Measurements from ENCODE around the gene RHEBL1. TPM values are rescaled to one million over a fixed set of nuclear protein-coding genes. Genes with fewer than 3 reads are reported as not detected.

Gene RHEBL1
- total RNA-seq, 1 experiment from 2014 or later = 5.1 TPM

DNA sequence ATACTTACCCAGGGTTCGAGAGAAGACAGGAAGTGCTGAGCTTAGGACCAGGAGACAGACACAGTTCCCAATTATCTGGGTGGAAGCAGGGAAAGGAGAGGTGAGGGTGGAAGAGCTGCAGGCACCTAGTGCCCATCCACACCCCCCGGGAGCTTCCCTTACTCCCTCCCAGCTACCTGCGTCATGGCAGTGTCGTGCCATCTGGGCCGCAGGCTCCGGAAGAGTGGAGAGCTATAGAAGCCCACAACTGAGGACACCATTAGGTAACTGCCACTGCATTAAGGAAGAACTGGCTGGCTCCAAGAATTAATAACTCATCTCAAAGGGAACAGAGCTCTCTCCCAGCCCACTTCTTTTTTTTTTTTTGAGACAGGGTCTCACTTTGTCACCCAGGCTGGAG is 30.6 kb upstream of the RHEBL1 start:
- H3K9ac ChIP-seq (ENCODE audit: low read length) = no peak overlapping the region
- H3K9me2 ChIP-seq (replicated peaks; ENCODE audit: insufficient read depth, low read length) = no peaks in the 10 kb centered on the region
- H3K9me3 ChIP-seq (ENCODE audit: low read length) = no peaks in the 10 kb centered on the region
- no peaks in the 10 kb centered on the region for H3K27me3 ChIP-seq (ENCODE audit: low read length)
- H2AFZ ChIP-seq (ENCODE audit: low read length) = no peak overlapping the region
- H3K36me3 ChIP-seq (ENCODE audit: insufficient read depth, low read length) = no peaks in the 10 kb centered on the region
- H3K4me3 ChIP-seq (ENCODE audit: low read length) = no peak overlapping the region
- peaks cover 8% of the 10 kb centered on the region for H3K4me1 ChIP-seq (ENCODE audit: low read length)
- no peaks in the 10 kb centered on the region for H4K20me1 ChIP-seq (ENCODE audit: insufficient read depth, low read depth, low read length)
- no peaks in the 10 kb centered on the region for H3K79me2 ChIP-seq (ENCODE audit: low read length)
- no peak for DNase-seq
- no peak overlapping the region for H3K4me2 ChIP-seq (ENCODE audit: low read depth, low read length, poor library complexity, severe bottlenecking)
- no peak overlapping the region for H3K27ac ChIP-seq (ENCODE audit: low read length)

DNA sequence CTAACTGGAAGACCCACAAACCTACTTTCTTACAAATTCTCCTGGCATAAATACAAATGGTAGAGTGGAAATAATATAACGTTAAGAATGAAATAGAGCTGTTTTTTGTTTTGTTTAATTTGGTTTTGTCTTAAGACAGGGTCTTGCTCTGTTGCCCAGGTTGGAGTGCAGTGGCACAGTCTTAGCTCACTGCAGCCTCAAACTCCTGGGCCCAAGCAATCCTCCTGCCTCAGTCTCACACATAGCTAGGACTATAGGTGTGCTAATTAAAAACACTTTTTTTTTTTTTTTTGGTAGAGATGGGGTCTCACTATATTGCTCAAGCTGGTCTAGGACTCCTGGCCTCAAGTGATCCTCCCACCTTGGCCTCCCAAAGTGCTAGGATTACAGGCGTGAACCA is 28.9 kb upstream of the RHEBL1 start:
- Histone ChIP-seq H3K9ac (ENCODE audit: low read length) (no peak overlapping the region), H3K27ac (ENCODE audit: low read length) (no peak overlapping the region), H2AFZ (ENCODE audit: low read length) (no peak overlapping the region), H3K36me3 (ENCODE audit: insufficient read depth, low read length) (no peaks in the 10 kb centered on the region), H3K4me2 (ENCODE audit: low read depth, low read length, poor library complexity, severe bottlenecking) (no peak overlapping the region), H3K4me1 (ENCODE audit: low read length) (peaks cover 8% of the 10 kb centered on the region), H3K27me3 (ENCODE audit: low read length) (no peaks in the 10 kb centered on the region), H3K79me2 (ENCODE audit: low read length) (no peaks in the 10 kb centered on the region), H4K20me1 (ENCODE audit: insufficient read depth, low read depth, low read length) (no peaks in the 10 kb centered on the region), H3K4me3 (ENCODE audit: low read length) (no peak overlapping the region), H3K9me3 (ENCODE audit: low read length) (no peaks in the 10 kb centered on the region), H3K9me2 (replicated peaks; ENCODE audit: insufficient read depth, low read length) (no peaks in the 10 kb centered on the region)
- DNase-seq = no peak

DNA sequence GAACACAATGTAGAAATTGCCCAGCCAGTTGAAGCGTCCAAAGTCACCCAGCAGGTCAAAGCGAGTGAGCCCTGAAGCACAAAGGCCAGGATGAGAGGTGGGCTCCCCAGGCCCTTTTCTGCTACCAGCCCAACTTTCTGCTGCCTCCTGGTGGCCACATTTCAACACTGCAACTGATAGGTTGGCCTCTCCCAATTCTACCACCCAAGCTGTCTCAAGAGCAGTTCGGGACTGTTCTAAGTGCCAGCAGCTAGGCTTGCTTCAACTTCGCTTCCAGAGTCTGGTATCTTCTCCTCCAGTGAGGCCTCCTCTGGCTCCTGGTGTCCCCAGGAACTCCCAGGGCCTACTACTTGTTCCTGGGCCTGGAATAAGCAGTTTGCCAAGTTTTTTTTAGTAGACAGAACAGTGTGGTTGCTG is 28.3 kb upstream of the RHEBL1 start:
- peaks cover 9% of the 10 kb centered on the region for H3K4me1 ChIP-seq (ENCODE audit: low read length)
- H3K4me2 ChIP-seq (ENCODE audit: low read depth, low read length, poor library complexity, severe bottlenecking) = no peak overlapping the region
- H3K4me3 ChIP-seq (ENCODE audit: low read length) = no peak overlapping the region
- DNase-seq = peak; percentile 88
- no peaks in the 10 kb centered on the region for H3K9me3 ChIP-seq (ENCODE audit: low read length)
- H3K79me2 ChIP-seq (ENCODE audit: low read length) = no peaks in the 10 kb centered on the region
- H2AFZ ChIP-seq (ENCODE audit: low read length) = no peak overlapping the region
- no peaks in the 10 kb centered on the region for H3K36me3 ChIP-seq (ENCODE audit: insufficient read depth, low read length)
- no peak overlapping the region for H3K27ac ChIP-seq (ENCODE audit: low read length)
- H3K27me3 ChIP-seq (ENCODE audit: low read length) = no peaks in the 10 kb centered on the region
- no peaks in the 10 kb centered on the region for H3K9me2 ChIP-seq (replicated peaks; ENCODE audit: insufficient read depth, low read length)
- no peak overlapping the region for H3K9ac ChIP-seq (ENCODE audit: low read length)
- H4K20me1 ChIP-seq (ENCODE audit: insufficient read depth, low read depth, low read length) = no peaks in the 10 kb centered on the region

DNA sequence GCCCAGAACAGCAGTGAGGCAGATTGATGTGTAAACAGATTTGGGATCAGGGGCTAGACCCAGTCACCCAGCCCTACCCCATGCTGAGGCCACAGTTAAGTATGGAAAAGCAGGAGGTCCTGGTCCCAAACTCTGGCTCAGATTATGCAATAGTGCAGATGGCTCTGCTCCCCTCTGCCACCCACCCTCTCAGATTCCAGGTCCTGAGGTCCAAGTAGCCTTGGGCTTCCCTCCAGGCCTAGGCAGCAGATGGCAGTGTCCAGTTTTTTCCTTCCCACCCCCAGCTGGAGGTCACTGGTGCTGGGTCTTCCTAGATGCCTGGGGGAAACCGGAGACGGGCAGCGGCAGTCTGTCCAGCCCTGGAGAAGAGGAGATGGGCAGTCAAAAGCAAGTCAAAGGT is 27.6 kb upstream of the RHEBL1 start:
- Histone ChIP-seq H4K20me1 (ENCODE audit: insufficient read depth, low read depth, low read length) (no peaks in the 10 kb centered on the region), H3K27ac (ENCODE audit: low read length) (no peak overlapping the region), H3K4me2 (ENCODE audit: low read depth, low read length, poor library complexity, severe bottlenecking) (no peak overlapping the region), H3K9me3 (ENCODE audit: low read length) (no peaks in the 10 kb centered on the region), H3K27me3 (ENCODE audit: low read length) (no peaks in the 10 kb centered on the region), H3K4me1 (ENCODE audit: low read length) (peaks cover 9% of the 10 kb centered on the region), H2AFZ (ENCODE audit: low read length) (no peak overlapping the region), H3K4me3 (ENCODE audit: low read length) (no peak overlapping the region), H3K9ac (ENCODE audit: low read length) (no peak overlapping the region), H3K79me2 (ENCODE audit: low read length) (no peaks in the 10 kb centered on the region), H3K9me2 (replicated peaks; ENCODE audit: insufficient read depth, low read length) (no peaks in the 10 kb centered on the region), H3K36me3 (ENCODE audit: insufficient read depth, low read length) (no peaks in the 10 kb centered on the region)
- no peak for DNase-seq

DNA sequence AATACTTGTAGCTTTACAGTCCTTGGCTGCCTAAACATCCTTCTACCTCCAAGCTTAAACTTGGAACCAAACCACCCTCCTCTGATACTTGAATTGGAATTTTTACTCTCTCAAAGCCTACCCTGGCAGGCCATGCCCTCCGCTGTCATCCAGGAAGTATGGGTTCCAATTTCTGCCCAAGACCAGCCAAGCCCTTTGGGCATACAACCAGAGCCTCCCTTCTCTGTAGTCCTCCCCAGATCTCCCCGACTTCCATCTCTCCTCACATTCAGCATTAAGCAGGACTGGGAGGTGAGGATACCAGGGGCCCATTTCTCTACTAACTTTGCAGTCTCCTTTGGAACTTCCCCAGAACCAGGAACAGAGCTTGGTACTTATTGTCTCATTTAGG is 25.2 kb upstream of the RHEBL1 start:
- no peak overlapping the region for H2AFZ ChIP-seq (ENCODE audit: low read length)

DNA sequence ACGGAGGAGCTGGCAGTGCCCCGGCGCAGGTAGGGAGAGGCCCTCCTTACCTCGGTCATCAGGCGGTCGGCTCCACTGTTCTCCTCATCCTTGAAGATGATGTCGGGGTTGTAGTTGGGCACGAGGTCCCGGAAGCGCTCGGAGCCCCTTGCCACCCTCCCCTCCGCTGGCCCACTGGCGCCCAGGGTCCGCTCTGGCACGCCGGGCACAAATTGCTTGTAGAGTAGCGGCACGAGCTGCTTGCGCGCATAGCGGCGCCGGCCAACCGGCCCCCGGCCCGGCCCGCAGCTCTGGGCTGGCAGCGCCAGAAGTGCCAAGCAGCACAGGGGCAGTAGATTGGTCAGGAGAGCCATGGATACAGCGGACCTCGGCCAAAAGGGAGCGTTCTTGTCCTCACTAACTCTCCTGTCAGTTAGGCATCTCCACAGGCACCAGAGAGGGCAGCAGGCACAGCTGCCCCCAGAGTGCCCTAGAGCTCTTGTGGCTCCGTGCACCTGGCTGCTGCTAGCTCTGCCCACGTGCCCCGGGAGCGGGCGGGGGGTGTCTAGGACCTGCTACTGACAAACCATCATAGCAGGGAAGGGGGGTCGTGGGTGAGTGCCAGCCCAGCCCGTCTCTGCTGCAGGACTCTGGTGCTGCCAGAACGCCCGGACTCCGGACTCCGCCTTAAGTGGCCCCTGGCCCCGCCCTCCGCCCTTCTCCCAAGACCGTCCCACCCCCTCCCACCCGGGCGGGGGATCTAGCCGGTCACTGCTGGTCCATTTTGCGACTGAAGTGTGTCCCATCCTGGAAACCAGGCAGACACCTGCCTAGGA is 24.6 kb upstream of the RHEBL1 start, which contains the start of gene DHH:
TSS of gene DHH (minus strand) at position 642 of the 815 bp plus-strand sequence. CDS start at position 353, 289 bp downstream.
- Histone ChIP-seq H3K9ac (ENCODE audit: low read length) (peak within 1 kb of the TSS; percentile 29; the same call in 1 of the 2 replicates), H3K36me3 (ENCODE audit: insufficient read depth, low read length) (no peaks in the 10 kb centered on the region), H4K20me1 (ENCODE audit: insufficient read depth, low read depth, low read length) (no peaks in the 10 kb centered on the region), H3K4me2 (ENCODE audit: low read depth, low read length, poor library complexity, severe bottlenecking) (peak within 1 kb of the TSS; percentile 49), H3K4me3 (ENCODE audit: low read length) (peak within 1 kb of the TSS; percentile 49; the same call in 1 of the 2 replicates), H3K27me3 (ENCODE audit: low read length) (no peaks in the 10 kb centered on the region), H3K79me2 (ENCODE audit: low read length) (no peaks in the 10 kb centered on the region), H3K9me2 (replicated peaks; ENCODE audit: insufficient read depth, low read length) (no peaks in the 10 kb centered on the region), H3K4me1 (ENCODE audit: low read length) (peaks cover 17% of the 10 kb centered on the region), H3K9me3 (ENCODE audit: low read length) (no peaks in the 10 kb centered on the region), H2AFZ (ENCODE audit: low read length) (no peak within 1 kb of the TSS), H3K27ac (ENCODE audit: low read length) (no peak within 1 kb of the TSS)
- no peak for DNase-seq

More for the DNA sequence above, 25.2 kb upstream of the RHEBL1 start:
- no peaks in the 10 kb centered on the region for H3K27me3 ChIP-seq (ENCODE audit: low read length)
- no peak overlapping the region for H3K4me2 ChIP-seq (ENCODE audit: low read depth, low read length, poor library complexity, severe bottlenecking)
- no peaks in the 10 kb centered on the region for H3K9me3 ChIP-seq (ENCODE audit: low read length)
- H3K36me3 ChIP-seq (ENCODE audit: insufficient read depth, low read length) = no peaks in the 10 kb centered on the region
- H3K79me2 ChIP-seq (ENCODE audit: low read length) = no peaks in the 10 kb centered on the region
- H4K20me1 ChIP-seq (ENCODE audit: insufficient read depth, low read depth, low read length) = no peaks in the 10 kb centered on the region
- H3K4me1 ChIP-seq (ENCODE audit: low read length) = peaks cover 12% of the 10 kb centered on the region
- no peak for DNase-seq
- H3K9ac ChIP-seq (ENCODE audit: low read length) = no peak overlapping the region
- H3K27ac ChIP-seq (ENCODE audit: low read length) = no peak overlapping the region
- H3K4me3 ChIP-seq (ENCODE audit: low read length) = no peak overlapping the region
- no peaks in the 10 kb centered on the region for H3K9me2 ChIP-seq (replicated peaks; ENCODE audit: insufficient read depth, low read length)

DNA sequence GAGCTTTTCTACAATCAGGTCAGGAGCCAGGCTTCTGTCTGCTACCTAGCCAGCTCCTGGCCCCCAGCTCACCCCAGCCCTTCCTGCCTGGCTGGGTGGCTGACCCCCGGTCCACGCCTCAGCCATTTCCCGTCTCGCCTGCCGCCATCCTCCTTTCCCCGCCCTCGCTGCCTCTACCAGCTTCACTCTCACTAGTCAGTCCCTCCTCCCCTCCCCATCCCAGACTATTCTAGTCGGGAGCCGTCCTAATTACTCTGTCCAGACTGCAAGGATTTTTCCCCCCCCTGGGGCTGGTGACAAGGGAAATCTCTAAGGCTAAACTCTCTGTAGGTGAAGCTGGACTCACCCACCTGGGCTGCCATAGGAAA is 24.0 kb upstream of the RHEBL1 start:
- no peaks in the 10 kb centered on the region for H3K9me3 ChIP-seq (ENCODE audit: low read length)
- DNase-seq = no peak
- no peak overlapping the region for H2AFZ ChIP-seq (ENCODE audit: low read length)
- no peaks in the 10 kb centered on the region for H4K20me1 ChIP-seq (ENCODE audit: insufficient read depth, low read depth, low read length)
- no peaks in the 10 kb centered on the region for H3K36me3 ChIP-seq (ENCODE audit: insufficient read depth, low read length)
- peaks cover 18% of the 10 kb centered on the region for H3K4me1 ChIP-seq (ENCODE audit: low read length)
- H3K27ac ChIP-seq (ENCODE audit: low read length) = no peak overlapping the region
- H3K79me2 ChIP-seq (ENCODE audit: low read length) = no peaks in the 10 kb centered on the region
- H3K9ac ChIP-seq (ENCODE audit: low read length) = peak overlapping the region; percentile 29; the same call in 1 of the 2 replicates
- peak overlapping the region; percentile 49; the same call in 1 of the 2 replicates for H3K4me3 ChIP-seq (ENCODE audit: low read length)
- no peaks in the 10 kb centered on the region for H3K27me3 ChIP-seq (ENCODE audit: low read length)
- H3K9me2 ChIP-seq (replicated peaks; ENCODE audit: insufficient read depth, low read length) = no peaks in the 10 kb centered on the region
- H3K4me2 ChIP-seq (ENCODE audit: low read depth, low read length, poor library complexity, severe bottlenecking) = peak overlapping the region; percentile 49

DNA sequence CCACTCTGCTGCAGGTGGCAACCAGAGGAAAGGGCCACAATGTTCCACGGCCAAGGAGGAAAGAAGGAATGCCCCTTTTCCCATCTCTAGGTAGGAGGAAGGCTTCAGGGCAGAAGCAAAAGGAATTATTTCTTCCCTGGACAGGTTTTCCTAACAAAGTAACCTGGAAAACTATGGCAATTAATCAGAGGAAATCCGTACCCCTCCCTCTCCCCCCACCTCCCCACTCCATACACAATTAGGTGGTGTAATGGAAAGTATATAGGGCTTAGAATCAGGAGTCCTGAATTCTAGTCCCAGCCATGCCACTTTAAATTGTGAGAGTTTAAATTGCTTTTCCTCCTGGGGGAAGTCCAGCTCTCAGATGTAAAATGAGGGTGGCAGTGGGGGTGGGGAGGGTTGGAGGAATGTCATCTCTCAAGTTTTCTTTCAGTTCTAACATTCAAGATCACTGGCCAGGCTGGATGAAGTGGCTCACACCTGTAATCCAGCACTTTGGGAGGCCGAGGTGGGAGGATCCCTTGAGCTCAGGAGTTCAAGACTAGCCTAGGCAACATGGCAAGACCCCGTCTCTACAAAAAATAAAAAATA is 23.1 kb upstream of the RHEBL1 start:
- Histone ChIP-seq H3K36me3 (ENCODE audit: insufficient read depth, low read length) (no peaks in the 10 kb centered on the region), H4K20me1 (ENCODE audit: insufficient read depth, low read depth, low read length) (no peaks in the 10 kb centered on the region), H3K27me3 (ENCODE audit: low read length) (no peaks in the 10 kb centered on the region), H3K4me3 (ENCODE audit: low read length) (no peak overlapping the region), H3K4me2 (ENCODE audit: low read depth, low read length, poor library complexity, severe bottlenecking) (no peak overlapping the region), H3K9me2 (replicated peaks; ENCODE audit: insufficient read depth, low read length) (no peaks in the 10 kb centered on the region), H3K79me2 (ENCODE audit: low read length) (no peaks in the 10 kb centered on the region), H3K9ac (ENCODE audit: low read length) (no peak overlapping the region), H3K9me3 (ENCODE audit: low read length) (no peaks in the 10 kb centered on the region), H2AFZ (ENCODE audit: low read length) (no peak overlapping the region), H3K27ac (ENCODE audit: low read length) (no peak overlapping the region), H3K4me1 (ENCODE audit: low read length) (peaks cover 26% of the 10 kb centered on the region)
- DNase-seq = no peak

All from Karpas-422 (cell line).